ENCODE results near the gene CFLAR. TPM values are rescaled to one million over a fixed set of nuclear protein-coding genes. Genes with fewer than 3 reads are reported as not detected.

The CFLAR gene
- total RNA-seq, 2 donors from 2014 or later = 232 to 385 TPM

Other genes with a start within 250 kb of the CFLAR start
- gene PPIL3, start 227.1 kb upstream of the CFLAR start, total RNA-seq = 10 to 100 TPM; 72.5 to 84.6 TPM
- gene NIF3L1, start 226.8 kb upstream of the CFLAR start, total RNA-seq = 10 to 100 TPM; 40.0 to 44.9 TPM
- 10 to 100 TPM; 56.9 to 60.2 TPM for gene ORC2, start 152.5 kb upstream of the CFLAR start, total RNA-seq
- 10 to 100 TPM; 31.5 to 38.0 TPM for gene HYCC2, start 44.5 kb upstream of the CFLAR start, total RNA-seq
- gene NDUFB3, start 44.2 kb upstream of the CFLAR start, total RNA-seq = 10 to 100 TPM; 52.9 to 59.8 TPM
- 10 to 100 TPM; 15.7 to 17.4 TPM for gene CASP10, start 67.0 kb downstream of the CFLAR start, total RNA-seq
- gene CASP8, start 144.4 kb downstream of the CFLAR start, total RNA-seq = 10 to 100 TPM; 45.0 to 78.7 TPM
- 1 to 10 TPM; 3.3 to 3.7 TPM for gene FLACC1, start 241.2 kb downstream of the CFLAR start, total RNA-seq